Stimulated activated CD8-positive, alpha-beta memory T cell treated with anti-CD3 and anti-CD28 coated beads, Interleukin-4, amount 100 ng/mL, for 48 hours (primary cell): ENCODE results near the gene DYNLT3.

Experiments
- DNase-seq: peaks from one replicate; pipeline ENCODE4 v3.0.0-alpha.2; 2020

The DYNLT3 gene

GRCh38 chrX:37846934-37847732 is at the start of gene DYNLT3:
Gene DYNLT3 (minus strand): TSS chrX:37847571. CDS start chrX:37847510, 61 bp downstream.
- DNase-seq, result peak; percentile 80

- no peak for DNase-seq
Measured at GRCh38 chrX:37896511-37896890, 49.1 kb upstream of the DYNLT3 start.

DNA sequence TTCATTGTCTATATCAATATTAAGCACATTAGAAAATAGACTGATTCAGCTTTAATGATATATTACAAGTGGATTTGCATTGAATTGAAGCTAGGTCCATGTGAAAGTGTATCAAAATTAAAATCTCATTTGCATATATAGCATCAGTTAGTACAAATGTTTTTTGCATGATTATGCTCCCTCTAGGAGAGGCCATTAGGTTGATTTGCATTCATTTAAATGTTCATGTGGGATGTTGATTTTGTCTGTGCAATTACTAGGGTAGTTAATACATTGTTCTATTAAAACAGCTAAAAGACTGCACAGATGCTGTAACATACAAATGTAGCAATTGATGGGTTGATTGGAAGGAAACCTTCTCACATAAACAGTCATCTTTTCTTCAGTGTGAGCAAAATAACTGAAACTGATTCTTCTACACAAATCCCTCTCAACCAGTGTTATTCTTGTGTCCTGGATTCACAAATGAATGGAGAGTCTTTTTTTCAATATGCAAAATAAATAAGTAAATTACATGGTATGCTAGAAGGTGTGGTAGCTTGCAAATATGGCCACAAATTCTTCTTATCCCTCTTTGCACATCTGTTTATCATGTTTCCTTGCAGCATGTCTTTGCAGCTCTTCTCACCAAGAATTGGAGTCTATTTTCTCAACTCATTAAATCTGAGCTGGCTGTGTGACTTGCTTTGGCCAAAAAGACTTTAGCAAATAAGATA is 48.6 kb upstream of the DYNLT3 start:
- no peak for DNase-seq

DNA sequence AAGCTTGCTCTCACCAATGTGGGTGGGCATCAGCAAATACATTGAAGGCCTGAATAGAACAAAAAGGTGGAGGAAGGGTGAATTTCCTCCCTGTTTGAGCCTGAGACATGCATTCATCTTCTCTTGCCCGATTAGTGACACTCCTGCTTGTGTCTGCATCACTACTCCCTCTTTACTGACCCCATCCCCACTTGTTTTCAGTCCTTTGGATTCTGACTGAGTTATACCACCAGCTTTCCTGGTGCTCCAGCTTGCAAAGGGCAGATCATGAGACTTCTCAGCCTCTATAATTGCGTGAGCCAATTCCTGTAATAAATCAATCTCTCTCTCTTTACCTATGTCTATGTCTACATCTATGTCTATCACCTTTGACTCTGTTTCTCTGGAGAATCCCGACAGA is 47.4 kb upstream of the DYNLT3 start:
- DNase-seq, result no peak

- no peak for DNase-seq
Measured at GRCh38 chrX:37888010-37888409, 40.6 kb upstream of the DYNLT3 start.

- DNase-seq, result no peak
Measured at GRCh38 chrX:37887347-37887746, 40.0 kb upstream of the DYNLT3 start.

GRCh38 chrX:37883196-37883595 is 35.8 kb upstream of the DYNLT3 start:
- no peak for DNase-seq

GRCh38 chrX:37879692-37880091 is 32.3 kb upstream of the DYNLT3 start:
- DNase-seq, result no peak

GRCh38 chrX:37876716-37877115 is 29.3 kb upstream of the DYNLT3 start:
- DNase-seq, result no peak

- no peak for DNase-seq
Measured at GRCh38 chrX:37875675-37876074, 28.3 kb upstream of the DYNLT3 start.

DNA sequence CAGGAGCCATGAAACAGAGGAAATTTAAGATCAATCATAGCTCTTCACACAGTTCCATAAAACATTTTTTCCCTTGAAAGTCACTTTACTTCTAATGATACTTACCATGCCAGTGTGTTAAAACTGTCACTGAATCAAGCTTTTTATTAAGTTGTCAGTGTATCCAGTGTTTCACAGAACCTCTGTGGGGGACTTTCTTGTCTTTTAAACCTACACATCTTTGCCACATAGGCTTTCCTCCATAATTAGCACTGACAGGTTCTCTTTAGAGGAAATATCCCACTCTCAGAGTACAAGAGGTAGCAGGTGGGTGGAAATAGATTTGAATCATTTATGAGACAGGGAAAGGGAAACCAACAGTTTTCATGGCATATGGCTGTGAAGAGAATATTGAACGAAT is 25.8 kb upstream of the DYNLT3 start:
- DNase-seq, result no peak

DNA sequence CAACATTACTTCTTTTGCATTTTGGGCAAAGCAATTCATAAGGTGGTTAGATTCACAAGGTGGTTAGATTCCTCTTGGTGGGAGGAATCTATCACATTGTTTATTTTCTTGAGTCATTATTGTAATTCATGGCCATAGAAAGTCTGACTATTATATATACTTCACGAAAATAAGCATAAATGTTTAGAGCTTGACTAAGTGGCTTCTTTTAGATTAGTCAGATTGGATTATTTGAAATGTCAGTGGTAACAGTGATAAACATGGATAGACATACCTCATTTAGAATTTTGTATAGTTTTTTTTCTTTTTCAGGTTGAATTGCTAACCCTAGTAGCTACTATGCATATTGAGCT is 24.9 kb upstream of the DYNLT3 start:
- DNase-seq, result no peak

DNA sequence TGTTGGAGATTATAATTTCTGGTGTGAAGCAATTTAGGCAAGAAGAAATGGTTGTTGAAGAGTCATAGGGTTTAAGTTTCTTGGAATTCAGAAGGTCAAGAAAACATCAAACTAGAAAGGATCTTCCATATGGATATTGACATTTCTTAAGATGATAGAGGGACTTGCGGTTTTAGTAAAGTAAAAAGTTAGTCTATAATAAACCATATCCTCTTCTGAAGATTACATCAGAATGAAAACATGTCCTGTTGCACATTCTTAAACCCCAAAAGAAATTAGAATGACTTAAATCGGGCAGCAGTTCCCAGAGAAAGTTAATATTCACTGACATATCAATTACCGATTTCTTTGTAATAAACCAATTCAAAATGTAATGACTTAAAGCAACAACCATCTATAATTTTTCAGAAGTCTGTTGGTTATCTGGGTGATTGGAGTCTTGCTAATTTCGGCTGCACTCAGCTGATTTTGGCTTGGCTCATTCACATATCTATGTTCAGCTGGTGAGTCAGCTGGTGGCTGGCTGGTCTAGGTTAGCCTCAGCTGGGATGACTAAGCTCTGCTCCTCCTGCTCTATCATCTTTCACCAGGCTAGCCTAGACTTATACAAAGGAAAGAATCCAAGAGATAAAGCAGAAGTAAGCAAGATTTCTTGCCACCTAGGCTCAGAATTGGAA is 24.4 kb upstream of the DYNLT3 start:
- DNase-seq, result peak; percentile 25

DNA sequence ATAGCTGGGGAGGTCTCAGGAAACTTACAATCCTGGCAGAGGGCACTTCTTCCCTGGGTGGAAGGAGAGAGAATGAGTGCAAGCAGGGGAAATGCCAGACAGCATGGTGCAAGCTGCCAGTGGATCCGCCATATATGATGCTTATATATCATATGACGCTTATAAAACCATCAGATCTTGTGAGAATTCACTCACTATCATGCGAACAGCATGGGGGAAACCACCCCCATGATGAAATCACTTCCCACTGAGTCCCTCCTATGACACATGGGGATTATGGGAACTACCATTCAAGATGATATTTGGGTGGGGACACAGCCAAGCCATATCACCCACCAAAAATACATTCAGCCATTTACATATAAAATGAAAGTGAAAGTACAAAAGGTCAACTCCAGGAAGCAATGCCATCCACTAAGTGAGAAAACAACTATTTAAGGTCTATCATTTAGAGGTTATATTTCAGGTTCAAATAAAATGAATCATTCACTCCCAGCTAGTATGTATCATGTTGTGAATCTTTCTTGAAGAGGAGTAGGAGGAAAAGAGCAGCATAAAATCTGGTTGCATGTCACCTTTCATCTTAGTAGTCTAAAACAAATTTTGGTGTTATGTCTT is 20.3 kb upstream of the DYNLT3 start:
- DNase-seq, result no peak

- DNase-seq, result no peak
Measured at GRCh38 chrX:37863728-37864127, 16.4 kb upstream of the DYNLT3 start.

DNA sequence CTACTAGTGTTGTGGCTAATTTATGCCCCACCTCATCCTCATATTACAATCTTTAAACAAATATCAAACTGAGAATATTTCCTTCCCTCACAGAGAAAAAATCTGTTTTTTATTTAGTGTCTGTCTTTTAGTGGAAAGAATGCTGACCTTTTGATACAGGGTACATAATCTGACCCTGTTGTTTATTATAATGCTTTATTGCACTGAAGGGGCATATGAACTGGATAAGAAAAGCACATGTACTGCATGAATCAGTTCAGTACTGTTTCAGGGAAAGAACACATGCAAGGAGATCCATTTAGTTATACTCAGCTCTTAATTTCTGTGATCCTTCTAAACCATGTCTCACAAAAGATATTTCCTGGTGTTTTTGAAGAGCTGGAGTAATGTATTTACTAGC is 15.5 kb upstream of the DYNLT3 start:
- DNase-seq, result no peak

- no peak for DNase-seq
Measured at GRCh38 chrX:37860721-37861120, 13.3 kb upstream of the DYNLT3 start.

GRCh38 chrX:37854748-37855147 is 7.4 kb upstream of the DYNLT3 start:
- no peak for DNase-seq

- no peak for DNase-seq
Measured at GRCh38 chrX:37854148-37854547, 6.8 kb upstream of the DYNLT3 start.

GRCh38 chrX:37847733-37848197 is 394 bp upstream of the DYNLT3 start:
- DNase-seq, result no peak

GRCh38 chrX:37846558-37846933 is 825 bp downstream of the DYNLT3 start:
- DNase-seq, result no peak

GRCh38 chrX:37846141-37846540 is 1.2 kb downstream of the DYNLT3 start:
- DNase-seq, result no peak

GRCh38 chrX:37844622-37845021 is 2.7 kb downstream of the DYNLT3 start:
- no peak for DNase-seq

GRCh38 chrX:37840931-37841330 is 6.4 kb downstream of the DYNLT3 start:
- no peak for DNase-seq
